Panc1 (cell line): ENCODE data around the gene CC2D1B.

Experiments used
- CTCF ChIP-seq: fragments of 450-650 bp; IDR thresholded peaks from 2 replicates; pipeline ENCODE4 v1.5.1; 2017; ENCODE audit warnings: mild to moderate bottlenecking
- POLR2AphosphoS5 ChIP-seq: IDR thresholded peaks from 2 replicates; pipeline ENCODE4 v1.6.1; 2012; ENCODE audit warnings: mild to moderate bottlenecking, low read depth, low read length, moderate library complexity

- TF ChIP-seq CTCF (no peak), POLR2AphosphoS5 (no peak)
Measured at GRCh38 chr1:52305417-52306226, 60.4 kb downstream of the CC2D1B start.
